Keratinocyte (primary cell): ENCODE data around the gene ANKRD6. TPM values are rescaled to one million over a fixed set of nuclear protein-coding genes. Genes with fewer than 3 reads are reported as not detected.

ENCODE experiments used
- DNase-seq: peaks from one replicate; pipeline ENCODE4 v3.0.0-alpha.2; 2011; ENCODE audit warnings: low read depth, missing footprints, low spot score
- FAIRE-seq: peaks from 2 replicates; lab custom pipeline; 2011; peaks lifted over from hg19 to GRCh38; lab: Jason Lieb, UNC
- H2AFZ ChIP-seq: 2 replicates; pipeline ENCODE4 v1.6.0; 2012; ENCODE audit warnings: low read length, control low read depth, inconsistent platforms; ENCODE audit not compliant: control insufficient read depth
- H3K27ac ChIP-seq: 2 replicates; pipeline ENCODE4 v1.5.1; 2011; ENCODE audit warnings: low read length; ENCODE audit not compliant: control insufficient read depth, insufficient read depth
- H3K27me3 ChIP-seq: 3 replicates; pipeline ENCODE4 v1.6.0; 2011; ENCODE audit warnings: low read length; ENCODE audit not compliant: control insufficient read depth, insufficient read depth; ENCODE audit errors: extremely low read depth
- H3K36me3 ChIP-seq, 2 experiments: 2 replicates in 1 of 2; 3 replicates in 1 of 2; pipeline ENCODE4 v1.5.1; 2011; ENCODE audit warnings: low read length in 2 of 2, mild to moderate bottlenecking in 1 of 2; ENCODE audit not compliant: control insufficient read depth in 2 of 2, insufficient read depth in 2 of 2; ENCODE audit errors: extremely low read depth in 1 of 2
- H3K4me1 ChIP-seq: 3 replicates; pipeline ENCODE4 v1.5.1; 2011; ENCODE audit warnings: low read length; ENCODE audit not compliant: control insufficient read depth, insufficient read depth; ENCODE audit errors: extremely low read depth
- H3K4me2 ChIP-seq: 3 replicates; pipeline ENCODE4 v1.6.0; 2011; ENCODE audit warnings: low read depth, low read length; ENCODE audit not compliant: control insufficient read depth, insufficient read depth; ENCODE audit errors: extremely low read depth
- H3K4me3 ChIP-seq, 3 experiments: fragments of 200-600 bp in 1 of 3; sonication (generic) in 1 of 3; 2 replicates in 2 of 3; 3 replicates in 1 of 3; pipeline ENCODE4 v1.5.1; 2011 to 2016; ENCODE audit warnings: low read length in 3 of 3, mild to moderate bottlenecking in 3 of 3, control low read depth in 2 of 3, inconsistent platforms in 1 of 3, low read depth in 1 of 3, mixed read lengths in 1 of 3, mixed run types in 1 of 3, moderate library complexity in 1 of 3; ENCODE audit not compliant: control insufficient read depth in 2 of 3, insufficient read depth in 2 of 3; ENCODE audit errors: extremely low read depth in 1 of 3
- H3K79me2 ChIP-seq: 2 replicates; pipeline ENCODE4 v1.6.0; 2012; ENCODE audit warnings: low read length; ENCODE audit not compliant: control insufficient read depth, insufficient read depth
- H3K9ac ChIP-seq: 3 replicates; pipeline ENCODE4 v1.6.0; 2011; ENCODE audit warnings: low read length; ENCODE audit not compliant: control insufficient read depth, insufficient read depth; ENCODE audit errors: extremely low read depth
- H3K9me1 ChIP-seq: 3 replicates; pipeline ENCODE4 v1.6.0; 2011; ENCODE audit warnings: low read length; ENCODE audit not compliant: control insufficient read depth, insufficient read depth; ENCODE audit errors: extremely low read depth
- H3K9me3 ChIP-seq: 2 replicates; pipeline ENCODE4 v1.5.1; 2012; ENCODE audit warnings: low read depth, low read length; ENCODE audit not compliant: control insufficient read depth
- H4K20me1 ChIP-seq: 3 replicates; pipeline ENCODE4 v1.6.0; 2011; ENCODE audit warnings: low read length; ENCODE audit not compliant: control insufficient read depth, insufficient read depth; ENCODE audit errors: extremely low read depth
- CTCF ChIP-seq, 3 experiments: IDR thresholded peaks in 1 of 3; conservative IDR thresholded peaks in 1 of 3; optimal IDR thresholded peaks in 1 of 3; 2 replicates in 2 of 3; 3 replicates in 1 of 3; pipeline versions ENCODE3 to v1.5.1; 2011; ENCODE audit warnings: low read length in 3 of 3, mild to moderate bottlenecking in 3 of 3, moderate library complexity in 2 of 3, control low read depth in 1 of 3, inconsistent platforms in 1 of 3; ENCODE audit not compliant: insufficient read depth in 2 of 3; ENCODE audit errors: extremely low read depth in 1 of 3
- EZH2 ChIP-seq: IDR thresholded peaks from one replicate; pipeline ENCODE4 v1.6.1; 2012; ENCODE audit warnings: inconsistent platforms, mild to moderate bottlenecking, low read length, moderate library complexity
- dilution Hi-C: fragments of 300-500 bp; cut with MboI; formaldehyde crosslinking; loops from one replicate; pipeline ENCODE4 v1.7.0; 2020; ENCODE audit warnings: low sequenced_read_pairs; ENCODE audit not compliant: extremely low pct_ligation_motif_present
- polyA plus RNA-seq, 5 experiments: library from polyadenylated mRNA; depleted of rRNA in 3 of 5; stranded (reverse) in 3 of 5; stranded (forward) in 1 of 5; unstranded in 1 of 5; fragments of >200 nt; gene quantifications; 1 replicate in 1 of 5; 2 replicates in 3 of 5; 3 replicates in 1 of 5; pipeline versions ENCODE4 v1.2.1 to v1.2.3, GENCODE V29; 2011 to 2012; ENCODE audit warnings: missing spikeins in 2 of 5, low read depth in 1 of 5, low replicate concordance in 1 of 5

The ANKRD6 gene
- polyA plus RNA-seq, 1 donor (not counting 4 experiments of a cell fraction or from before 2014, with no cell fraction given): 5.7 TPM

- Histone ChIP-seq H4K20me1 (no peaks in the 10 kb centered on the region), H3K27ac (no peak overlapping the region), H3K4me1 (no peaks in the 10 kb centered on the region), H3K36me3 (no peaks in the 10 kb centered on the region), H3K4me2 (no peak overlapping the region), H2AFZ (no peak overlapping the region), H3K4me3 (no peak overlapping the region), H3K79me2 (no peaks in the 10 kb centered on the region), H3K27me3 (peaks cover 3% of the 10 kb centered on the region), H3K9ac (no peak overlapping the region), H3K9me1 (no peaks in the 10 kb centered on the region), H3K9me3 (no peaks in the 10 kb centered on the region)
- dilution Hi-C loops: no loop called here
- TF ChIP-seq CTCF (optimal IDR thresholded peaks at IDR 0.05 in 1 of 3, IDR thresholded peaks at IDR 0.05 in 1 of 3, conservative IDR thresholded peaks at IDR 0.05 in 1 of 3; ENCODE audit: extremely low read depth in 1 of 3, insufficient read depth in 2 of 3, low read length in 3 of 3) (no peak), EZH2 (no peak)
- DNase-seq: no peak
- FAIRE-seq: no peak
Observed at GRCh38 chr6:89562093-89562973, 129.4 kb downstream of the ANKRD6 start.

GRCh38 chr6:89563866-89564265, 130.9 kb downstream of the ANKRD6 start:
- H3K27me3 ChIP-seq: peaks cover 3% of the 10 kb centered on the region
- H4K20me1 ChIP-seq: no peaks in the 10 kb centered on the region
- no peaks in the 10 kb centered on the region for H3K36me3 ChIP-seq
- FAIRE-seq (no peak), DNase-seq (no peak)
- no peaks in the 10 kb centered on the region for H3K9me3 ChIP-seq
- H3K79me2 ChIP-seq: no peaks in the 10 kb centered on the region
- H3K9ac ChIP-seq: no peak overlapping the region
- no peak overlapping the region for H3K27ac ChIP-seq
- no peaks in the 10 kb centered on the region for H3K4me1 ChIP-seq
- no peaks in the 10 kb centered on the region for H3K9me1 ChIP-seq
- H3K4me3 ChIP-seq: no peak overlapping the region
- TF ChIP-seq CTCF (optimal IDR thresholded peaks at IDR 0.05 in 1 of 3, IDR thresholded peaks at IDR 0.05 in 1 of 3, conservative IDR thresholded peaks at IDR 0.05 in 1 of 3; ENCODE audit: extremely low read depth in 1 of 3, insufficient read depth in 2 of 3, low read length in 3 of 3) (no peak), EZH2 (no peak)
- dilution Hi-C loops: no loop called here
- no peak overlapping the region for H2AFZ ChIP-seq
- no peak overlapping the region for H3K4me2 ChIP-seq
